ENCODE measurements around the gene TBC1D5. TPM values are rescaled to one million over a fixed set of nuclear protein-coding genes. Genes with fewer than 3 reads are reported as not detected.
"Not testable (repeated sequence)": the region's sequence is repeated elsewhere in the genome, so short reads cannot be mapped to it uniquely, and the experiment has no call there.

Gene TBC1D5
- total and polyA plus RNA-seq, 7 donors: 7.2 to 82.3 (median 43.7) TPM

- 82 to 84% methylated on average over 10 of the region's 10 CpGs for WGBS, 2 donors
- H3K27ac ChIP-seq: no peak overlapping the region
- H3K27me3 ChIP-seq: no peaks in the 10 kb centered on the region
- intact Hi-C loops (cut with DNase I): no loop called here
- H3K9me3 ChIP-seq: no peaks in the 10 kb centered on the region
- no peaks in the 10 kb centered on the region for H3K36me3 ChIP-seq
- no peaks in the 10 kb centered on the region for H3K4me1 ChIP-seq
- DNase-seq: no peak
- no peak overlapping the region for H3K4me3 ChIP-seq
- TF ChIP-seq EP300 (IDR thresholded peaks at IDR 0.05) (no peak), POLR2AphosphoS5 (IDR thresholded peaks at IDR 0.05) (no peak), POLR2A (IDR thresholded peaks at IDR 0.05) (no peak), CTCF (IDR thresholded peaks at IDR 0.05) (no peak)
These were observed 609.9 kb downstream of the TBC1D5 start for GRCh38 chr3:17132286-17133115.

- no peak overlapping the region for H3K27ac ChIP-seq
- no peaks in the 10 kb centered on the region for H3K9me3 ChIP-seq
- TF ChIP-seq CTCF (IDR thresholded peaks at IDR 0.05) (no peak), POLR2A (IDR thresholded peaks at IDR 0.05) (no peak), EP300 (IDR thresholded peaks at IDR 0.05) (no peak), POLR2AphosphoS5 (IDR thresholded peaks at IDR 0.05) (no peak)
- H3K36me3 ChIP-seq: no peaks in the 10 kb centered on the region
- no peaks in the 10 kb centered on the region for H3K4me1 ChIP-seq
- WGBS, 2 donors: 92 to 93% methylated on average over 3 of the region's 3 CpGs
- no peak for DNase-seq
- H3K4me3 ChIP-seq: no peak overlapping the region
- no peaks in the 10 kb centered on the region for H3K27me3 ChIP-seq
- intact Hi-C loops (cut with DNase I): no loop called here
These were observed 611.5 kb downstream of the TBC1D5 start for GRCh38 chr3:17130956-17131355.

- WGBS, 2 donors: 73 to 89% methylated on average over 3 of the region's 3 CpGs
- no peak overlapping the region for H3K4me3 ChIP-seq
- H3K27me3 ChIP-seq: no peaks in the 10 kb centered on the region
- intact Hi-C loops (cut with DNase I): no loop called here
- TF ChIP-seq POLR2A (IDR thresholded peaks at IDR 0.05) (no peak), EP300 (IDR thresholded peaks at IDR 0.05) (no peak), POLR2AphosphoS5 (IDR thresholded peaks at IDR 0.05) (no peak), CTCF (IDR thresholded peaks at IDR 0.05) (no peak)
- no peaks in the 10 kb centered on the region for H3K4me1 ChIP-seq
- no peaks in the 10 kb centered on the region for H3K9me3 ChIP-seq
- no peaks in the 10 kb centered on the region for H3K36me3 ChIP-seq
- no peak for DNase-seq
- no peak overlapping the region for H3K27ac ChIP-seq
These were observed 612.9 kb downstream of the TBC1D5 start for GRCh38 chr3:17129556-17129955.

DNA sequence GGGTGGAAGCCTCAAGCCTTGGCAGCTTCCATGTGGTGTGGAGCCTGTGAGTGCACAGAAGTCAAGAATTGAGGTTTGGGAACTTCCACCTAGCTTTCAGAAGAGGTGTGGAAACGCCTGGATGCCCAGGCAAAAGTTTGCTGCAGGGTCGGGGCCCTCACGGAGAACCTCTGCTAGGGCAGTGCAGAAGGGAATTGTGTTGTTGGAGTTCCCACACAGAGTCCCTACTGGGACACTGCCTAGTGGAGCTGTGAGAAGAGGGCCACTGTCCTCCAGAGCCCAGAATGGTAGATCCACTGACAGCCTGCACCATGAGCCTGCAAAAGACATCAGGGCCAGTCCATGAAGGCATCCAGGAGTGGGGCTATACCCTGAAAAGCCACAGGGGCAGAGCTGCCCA is 613.8 kb downstream of the TBC1D5 start:
- H3K27ac ChIP-seq; H3K4me1 ChIP-seq; intact Hi-C loops (cut with DNase I); H3K4me3 ChIP-seq; H3K27me3 ChIP-seq; H3K9me3 ChIP-seq; DNase-seq; H3K36me3 ChIP-seq: not testable (repeated sequence)
- WGBS, 2 donors: 86 to 91% methylated on average over 3 of the region's 3 CpGs

DNA sequence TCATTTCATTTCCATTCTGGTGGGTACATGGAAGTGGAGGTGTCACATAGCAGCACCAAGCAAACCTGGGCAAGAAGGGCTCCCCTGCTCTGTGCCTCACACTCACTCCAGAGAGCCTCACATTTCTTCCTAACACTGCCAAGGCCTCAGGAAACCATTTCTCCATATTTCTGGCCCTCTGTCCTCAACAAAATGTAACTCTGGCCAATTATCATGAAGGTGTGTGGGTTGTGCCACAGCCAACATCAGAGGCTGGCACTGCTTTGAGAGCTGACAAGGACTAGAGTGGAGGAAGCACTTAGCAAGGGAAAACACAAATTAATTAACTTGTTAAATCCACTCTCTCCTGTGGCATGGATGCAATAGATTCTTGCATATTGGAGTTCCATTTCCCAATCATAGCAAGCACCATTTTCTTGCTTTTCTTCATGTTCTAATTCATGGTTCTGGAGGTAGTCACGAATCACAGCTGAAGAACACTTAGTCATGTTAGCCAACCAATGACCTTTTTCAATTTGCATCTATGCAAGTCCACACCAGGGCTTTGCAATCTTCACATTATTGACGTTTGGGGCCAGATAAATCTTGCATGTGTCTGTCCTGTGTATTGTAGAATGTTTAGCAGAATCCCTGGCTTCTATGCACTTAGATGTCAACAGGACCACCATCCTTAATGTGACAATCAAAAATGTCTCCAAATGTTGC is 616.5 kb downstream of the TBC1D5 start:
- Histone ChIP-seq H3K4me3 (no peak overlapping the region), H3K27ac (no peak overlapping the region), H3K9me3 (peaks cover 0 to 3% (median under 1%) of the 10 kb centered on the region in 4 donors), H3K4me1 (no peaks in the 10 kb centered on the region), H3K36me3 (no peaks in the 10 kb centered on the region), H3K27me3 (no peaks in the 10 kb centered on the region)
- no peak for TF ChIP-seq EP300 (IDR thresholded peaks at IDR 0.05)
- TF ChIP-seq POLR2AphosphoS5 (IDR thresholded peaks at IDR 0.05): no peak
- no peak for TF ChIP-seq POLR2A (IDR thresholded peaks at IDR 0.05)
- no peak for TF ChIP-seq CTCF (IDR thresholded peaks at IDR 0.05)
- WGBS, 2 donors: 51 to 74% methylated on average over 2 of the region's 2 CpGs
- DNase-seq: no peak
- intact Hi-C loops (cut with DNase I): no loop called here

All from sigmoid colon (tissue), 7 donors.